Heart right ventricle (tissue), 16 donors: ENCODE data around the gene GMPR. TPM values are rescaled to one million over a fixed set of nuclear protein-coding genes. Genes with fewer than 3 reads are reported as not detected.
A peak's percentile ranks its signal among the peaks of the same experiment; 100 is the strongest.

Source experiments
- ATAC-seq, 8 donors: fragments of 200-7000 bp; cut with Tn5 transposase; one replicate each; pipeline ENCODE4 v1.9.1; 2020; ENCODE audit warnings: mild to moderate bottlenecking in 8 of 8, moderate library complexity in 8 of 8, moderate number of reproducible peaks in 1 of 8
- DNase-seq, 2 donors: peaks; one replicate each; pipeline ENCODE4 v3.0.0-alpha.2; 2020
- H3K27ac ChIP-seq, 10 donors: fragments of 200-600 bp; sonication (generic) in 2 of 10; one replicate each; pipeline versions ENCODE4 v1.5.0 to v1.8.0; 2020 to 2022; ENCODE audit warnings: mild to moderate bottlenecking in 3 of 10
- H3K27me3 ChIP-seq, 7 donors: fragments of 200-600 bp; one replicate each; pipeline ENCODE4 v1.8.0; 2021 to 2022; ENCODE audit warnings: mild to moderate bottlenecking in 2 of 7
- H3K36me3 ChIP-seq, 9 donors: fragments of 200-600 bp; sonication (generic) in 1 of 9; one replicate each; pipeline versions ENCODE4 v1.5.0 to v1.8.0; 2020 to 2022; ENCODE audit warnings: mild to moderate bottlenecking in 2 of 9
- H3K4me1 ChIP-seq, 9 donors: fragments of 200-600 bp; sonication (generic) in 1 of 9; one replicate each; pipeline versions ENCODE4 v1.5.0 to v1.8.0; 2020 to 2022; ENCODE audit warnings: mild to moderate bottlenecking in 4 of 9
- H3K4me3 ChIP-seq, 10 donors: fragments of 200-600 bp; sonication (generic) in 2 of 10; one replicate each; pipeline versions ENCODE4 v1.5.0 to v1.8.0; 2020 to 2022; ENCODE audit warnings: mild to moderate bottlenecking in 7 of 10, moderate library complexity in 2 of 10
- H3K9me3 ChIP-seq, 11 donors: fragments of 200-600 bp in 10 of 11; sonication (generic) in 2 of 11; one replicate each; pipeline versions ENCODE4 v1.5.0 to v1.8.0; 2013 to 2022; ENCODE audit warnings: mild to moderate bottlenecking in 2 of 11, control low read depth in 1 of 11, moderate library complexity in 1 of 11
- CTCF ChIP-seq, 9 donors: fragments of 200-600 bp; sonication (generic) in 2 of 9; IDR thresholded peaks; one replicate each; pipeline versions ENCODE4 v1.5.0 to v1.8.0; 2021 to 2022; ENCODE audit warnings: antibody characterized with exemption in 9 of 9, mild to moderate bottlenecking in 5 of 9, moderate library complexity in 1 of 9
- WGBS, 2 donors: extraction: QIAGEN DNeasy Blood & Tissue Kit; methylation state at CpG; one replicate each; pipeline ENCODE4 v1.1.7; 2013; ENCODE audit warnings: inconsistent platforms in 1 of 2; 5-methylcytosine and 5-hydroxymethylcytosine counted together
- intact Hi-C, 10 donors: fragments of 100-400 bp; cut with DNase I; formaldehyde crosslinking; loops; one replicate each; pipeline versions ENCODE4 v1.11.1 to v1.14.2; 2022
- polyA plus RNA-seq, 2 donors: library from polyadenylated mRNA; stranded (reverse); fragments of 200-250 nt; gene quantifications; one replicate each; pipeline ENCODE4 v1.2.3, GENCODE V29; 2013
- total RNA-seq, 10 donors: library from RNA; stranded (reverse); fragmentation: NEBNext Ultra II Directional in 3 of 10; extraction: Animal tissue kit (Norgen Biotek cat#: 25700) in 3 of 10; gene quantifications; one replicate each; pipeline versions ENCODE4 v1.2.1 to v1.2.4, GENCODE V29; 2021 to 2023
- donor health status: Arrhythmogenic right ventricular cardiomyopathy.
- donor health status: ischemic (EF 13 %, LVEDD 7.1; RV severe dilation, severe dysfunction).
- donor health status: healthy with polysubstance abuse.
- donor health status: DM: no; HTN: yes; CAD: no.
- donor health status: DM: no; HTN: no; CAD: no.
- donor health status: ischemic (EF 25% LVEDD 6.9; RV normal size, moderate dysfunction).
- donor health status: ischemic (EF 25% LVEDD 5.7; RV mildly dilated, moderate dysfunction).
- donor health status: healthy.
- donor health status: DM: yes; HTN: yes; CAD: no.
- donor health status: Ischemic cardiomyopathy.
- donor health status: ischemic (EF 35%, LVEDD 5.7; RV mildly dilated, moderate dysfunction).
- donor health status: nonischemic (EF 11% LVEDD 7.7; RV severe dilation, severe dysfunction).
- donor health status: DM: yes; HTN: yes; CAD: no.
- donor health status: PGD.
- donor health status: ischemic (EF 29% LVEDD 5.4; RV normal size, mild dysfunction).
- donor health status: nonischemic (EF 23%, LVEDD 6.1; RV moderate dilation, normal function).

Gene GMPR
- total and polyA plus RNA-seq, 12 donors: 74.1 to 334 (median 104) TPM

DNA sequence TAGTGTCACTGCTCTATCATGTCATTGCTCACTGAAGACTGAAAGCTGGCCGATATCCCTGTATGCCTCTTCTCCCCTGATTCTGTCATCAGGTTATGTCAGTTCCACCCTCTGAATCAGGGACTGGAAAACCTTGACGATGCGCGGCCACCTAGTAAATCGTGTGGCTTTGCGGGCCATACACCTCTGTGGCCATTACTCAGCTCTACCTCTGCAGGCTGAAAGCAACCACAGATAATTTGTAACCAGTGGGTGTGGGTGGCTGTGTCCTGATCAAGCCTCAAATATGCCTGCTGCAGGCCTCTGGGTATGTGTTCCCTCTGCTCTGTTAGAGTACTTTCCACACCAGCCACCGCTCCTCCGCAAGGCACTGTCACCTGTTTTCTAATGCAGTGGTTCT lies 105.2 kb downstream of the GMPR start:
- intact Hi-C loops: no loop called here
- no peak for ATAC-seq
- WGBS, 2 donors: 91 to 96% methylated on average over 8 of the region's 8 CpGs
- Histone ChIP-seq H3K4me3 (no peak overlapping the region), H3K4me1 (peaks cover 20 to 49% (median 32%) of the 10 kb centered on the region in 9 donors), H3K36me3 (no peaks in the 10 kb centered on the region), H3K27me3 (no peaks in the 10 kb centered on the region), H3K27ac (no peak overlapping the region), H3K9me3 (no peaks in the 10 kb centered on the region)
- no peak for TF ChIP-seq CTCF (IDR thresholded peaks at IDR 0.05)
- DNase-seq: no peak

- Histone ChIP-seq H3K27me3 (no peaks in the 10 kb centered on the region), H3K4me1 (peaks cover 13 to 38% (median 24%) of the 10 kb centered on the region in 9 donors), H3K27ac (peak overlapping the region in 4 of 10 donors; percentile 4 to 58 (median 50)), H3K4me3 (no peak overlapping the region), H3K9me3 (no peaks in the 10 kb centered on the region), H3K36me3 (no peaks in the 10 kb centered on the region)
- intact Hi-C loops: no loop called here
- no peak for TF ChIP-seq CTCF (IDR thresholded peaks at IDR 0.05)
- no peak for DNase-seq
- ATAC-seq: no peak
- WGBS, 2 donors: 76 to 81% methylated on average over 6 of the region's 6 CpGs
These were observed 106.4 kb downstream of the GMPR start for GRCh38 chr6:16344756-16345155.

Other genes with a start within 250 kb of the GMPR start
- gene MYLIP, start 109.5 kb upstream of the GMPR start, total RNA-seq: 10 to 100 TPM in 9 of 10 donors, 1 to 10 TPM in 1; 6.9 to 22.5 (median 14.9) TPM
- gene MYLIP, start 109.5 kb upstream of the GMPR start, polyA plus RNA-seq: 1 to 10 TPM; 8.6 to 8.9 TPM